GM23338 (cell line): ENCODE results near the gene ROPN1L. TPM values are rescaled to one million over a fixed set of nuclear protein-coding genes. Genes with fewer than 3 reads are reported as not detected.
A peak's percentile ranks its signal among the peaks of the same experiment; 100 is the strongest.

Experiments used
- ATAC-seq: fragments of 200-7000 bp; cut with Tn5 transposase; 3 replicates; pipeline ENCODE4 v1.9.1; 2020
- DNase-seq: peaks from one replicate; pipeline ENCODE4 v3.0.0-alpha.2; 2015; ENCODE audit warnings: low spot score
- H2AFZ ChIP-seq: fragments of 200-600 bp; sonication (generic); 2 replicates; pipeline ENCODE4 v1.8.0; 2016; ENCODE audit warnings: antibody characterized with exemption, mild to moderate bottlenecking, moderate library complexity
- H3F3A ChIP-seq: fragments of 200-600 bp; sonication (generic); replicated peaks from 2 replicates; pipeline ENCODE4 v1.8.0; 2017; ENCODE audit warnings: antibody characterized with exemption, mixed run types, low read depth
- H3K27ac ChIP-seq: fragments of 200-600 bp; sonication (generic); 2 replicates; pipeline ENCODE4 v1.6.1; 2016; ENCODE audit warnings: low read depth
- H3K27me3 ChIP-seq: fragments of 200-600 bp; sonication (generic); 2 replicates; pipeline ENCODE4 v1.8.0; 2016; ENCODE audit warnings: mild to moderate bottlenecking, mixed run types, moderate library complexity; ENCODE audit not compliant: insufficient read depth
- H3K36me3 ChIP-seq: fragments of 200-600 bp; sonication (generic); 2 replicates; pipeline ENCODE4 v1.8.0; 2016; ENCODE audit warnings: mild to moderate bottlenecking; ENCODE audit not compliant: insufficient read depth
- H3K4me1 ChIP-seq: fragments of 200-600 bp; sonication (generic); 2 replicates; pipeline ENCODE4 v1.8.0; 2016; ENCODE audit warnings: mild to moderate bottlenecking, moderate library complexity; ENCODE audit not compliant: insufficient read depth
- H3K4me2 ChIP-seq: fragments of 200-600 bp; sonication (generic); 2 replicates; pipeline ENCODE4 v1.7.1; 2017; ENCODE audit warnings: mixed run types
- H3K4me3 ChIP-seq: fragments of 200-600 bp; sonication (generic); 2 replicates; pipeline ENCODE4 v1.6.1; 2016; ENCODE audit warnings: mixed run types
- H3K79me2 ChIP-seq: fragments of 200-600 bp; sonication (generic); replicated peaks from 2 replicates; pipeline ENCODE4 v1.8.0; 2017; ENCODE audit warnings: mild to moderate bottlenecking; ENCODE audit not compliant: insufficient read depth
- H3K9me2 ChIP-seq: fragments of 200-600 bp; sonication (generic); 2 replicates; pipeline ENCODE4 v1.8.0; 2017; ENCODE audit not compliant: insufficient read depth
- H4K20me1 ChIP-seq: fragments of 200-600 bp; sonication (generic); replicated peaks from 2 replicates; pipeline ENCODE4 v1.8.0; 2017; ENCODE audit warnings: mild to moderate bottlenecking; ENCODE audit not compliant: insufficient read depth
- H3K27ac Mint-ChIP-seq: 2 replicates; pipeline ENCODE4 v1.8.0; 2020; ENCODE audit warnings: inconsistent platforms, mild to moderate bottlenecking, moderate library complexity, mixed read lengths
- H3K27me3 Mint-ChIP-seq: 3 replicates; pipeline ENCODE4 v1.8.0; 2022; ENCODE audit warnings: low read depth, mild to moderate bottlenecking, moderate library complexity, mixed read lengths, inconsistent platforms; ENCODE audit not compliant: insufficient read depth, poor library complexity
- H3K36me3 Mint-ChIP-seq: 3 replicates; pipeline ENCODE4 v1.8.0; 2021; ENCODE audit warnings: low read depth, mild to moderate bottlenecking, inconsistent platforms, moderate library complexity, mixed read lengths
- H3K4me1 Mint-ChIP-seq: 3 replicates; pipeline ENCODE4 v1.8.0; 2020; ENCODE audit warnings: mild to moderate bottlenecking, inconsistent platforms, mixed read lengths
- H3K4me3 Mint-ChIP-seq: 3 replicates; pipeline ENCODE4 v1.8.0; 2021; ENCODE audit warnings: moderate library complexity, mild to moderate bottlenecking, inconsistent platforms, mixed read lengths
- H3K9me3 Mint-ChIP-seq: 3 replicates; pipeline ENCODE4 v1.8.0; 2020; ENCODE audit warnings: moderate library complexity, mild to moderate bottlenecking, inconsistent platforms, mixed read lengths
- CREB1 ChIP-seq: fragments of 250-450 bp; sonication (Bioruptor Pico); IDR thresholded peaks from 2 replicates; pipeline ENCODE4 v1.5.0; 2020; ENCODE audit warnings: low read depth, mild to moderate bottlenecking, moderate library complexity
- CTCF ChIP-seq, 2 experiments: fragments of 200-600 bp in 1 of 2; sonication (generic) in 1 of 2; conservative IDR thresholded peaks; 2 replicates each; pipeline versions ENCODE4 v1.5.1 to v1.6.1; 2016 to 2017; ENCODE audit warnings: antibody characterized with exemption in 2 of 2, low read depth in 2 of 2, mild to moderate bottlenecking in 2 of 2, moderate library complexity in 1 of 2
- EZH2 ChIP-seq: fragments of 200-600 bp; sonication (generic); IDR thresholded peaks from one replicate; pipeline ENCODE4 v1.8.0; 2017; ENCODE audit warnings: antibody characterized with exemption, mild to moderate bottlenecking, low read depth; ENCODE audit not compliant: unreplicated experiment
- EZH2phosphoT487 ChIP-seq: fragments of 200-600 bp; sonication (generic); IDR thresholded peaks from one replicate; pipeline ENCODE4 v1.8.1; 2018; ENCODE audit warnings: antibody characterized with exemption; ENCODE audit not compliant: unreplicated experiment
- JUNB ChIP-seq: IDR thresholded peaks from one replicate; pipeline ENCODE4 v1.6.1; 2016; ENCODE audit warnings: antibody characterized with exemption; ENCODE audit not compliant: unreplicated experiment
- NANOG ChIP-seq: IDR thresholded peaks from 2 replicates; pipeline ENCODE4 v1.6.1; 2016; ENCODE audit warnings: antibody characterized with exemption, borderline replicate concordance
- POLR2AphosphoS5 ChIP-seq: IDR thresholded peaks from 2 replicates; pipeline ENCODE4 v1.6.1; 2016; ENCODE audit warnings: antibody characterized with exemption, low read depth
- STAT1 ChIP-seq: IDR thresholded peaks from one replicate; pipeline ENCODE4 v1.6.1; 2016; ENCODE audit warnings: antibody characterized with exemption; ENCODE audit not compliant: unreplicated experiment
- ZNF114 ChIP-seq: fragments of 250-450 bp; sonication (Bioruptor Pico); IDR thresholded peaks from 2 replicates; pipeline ENCODE4 v1.5.0; 2020; ENCODE audit warnings: mild to moderate bottlenecking, moderate library complexity
- ZNF331 ChIP-seq: fragments of 250-450 bp; sonication (Bioruptor Pico); IDR thresholded peaks from 2 replicates; pipeline ENCODE4 v1.5.0; 2020; ENCODE audit warnings: low read depth, mild to moderate bottlenecking, moderate library complexity
- polyA plus RNA-seq: library from polyadenylated mRNA; unstranded; fragments of >200 nt; fragmentation: Nextera tagmentation; extraction: Ambion mirVana; gene quantifications from 2 replicates; pipeline ENCODE4 v1.2.1, GENCODE V29; 2016
- total RNA-seq: library from RNA; depleted of rRNA; stranded (reverse); fragments of >200 nt; shearing (Covaris generic); gene quantifications from 2 replicates; pipeline ENCODE4 v1.2.3, GENCODE V29; 2014
- TF ChIP-seq, protein P1 (sequence below): IDR thresholded peaks from 2 replicates; pipeline ENCODE4 v1.6.1; 2016; ENCODE audit warnings: antibody characterized with exemption
- TF ChIP-seq, protein P2 (sequence below): IDR thresholded peaks from one replicate; pipeline ENCODE4 v1.6.1; 2018; ENCODE audit warnings: antibody characterized with exemption; ENCODE audit not compliant: unreplicated experiment
- TF ChIP-seq, protein P3 (sequence below): fragments of 250-450 bp; sonication (Bioruptor Pico); IDR thresholded peaks from 2 replicates; pipeline ENCODE4 v1.5.0; 2020; ENCODE audit warnings: mild to moderate bottlenecking, moderate library complexity

The ROPN1L gene
- total and polyA plus RNA-seq, 2 experiments from 2014 or later = 0.57 TPM; not detected in 1

- Mint-ChIP-seq H3K4me1 (peaks cover 4% of the 10 kb centered on the region; the same call in 1 of the 3 replicates), H3K27ac (no peak overlapping the region), H3K36me3 (no peaks in the 10 kb centered on the region), H3K4me3 (peak overlapping the region; percentile 80), H3K9me3 (no peaks in the 10 kb centered on the region), H3K27me3 (peaks cover 13% of the 10 kb centered on the region)
- ATAC-seq (no peak), DNase-seq (no peak)
- H4K20me1 ChIP-seq = peaks cover 3% of the 10 kb centered on the region; the same call in 1 of the 2 replicates
- H3F3A ChIP-seq = peaks cover 14% of the 10 kb centered on the region
- H3K9me2 ChIP-seq = no peaks in the 10 kb centered on the region
- H3K27me3 ChIP-seq = peaks cover 20% of the 10 kb centered on the region
- no peaks in the 10 kb centered on the region for H3K36me3 ChIP-seq
- H2AFZ ChIP-seq = no peak overlapping the region
- H3K27ac ChIP-seq = no peak overlapping the region
- no peaks in the 10 kb centered on the region for H3K79me2 ChIP-seq
- H3K4me1 ChIP-seq = peaks cover 3% of the 10 kb centered on the region; the same call in 1 of the 2 replicates
- H3K4me3 ChIP-seq = peak overlapping the region; percentile 85
- no peak for TF ChIP-seq EZH2phosphoT487
- TF ChIP-seq, protein P1, sequence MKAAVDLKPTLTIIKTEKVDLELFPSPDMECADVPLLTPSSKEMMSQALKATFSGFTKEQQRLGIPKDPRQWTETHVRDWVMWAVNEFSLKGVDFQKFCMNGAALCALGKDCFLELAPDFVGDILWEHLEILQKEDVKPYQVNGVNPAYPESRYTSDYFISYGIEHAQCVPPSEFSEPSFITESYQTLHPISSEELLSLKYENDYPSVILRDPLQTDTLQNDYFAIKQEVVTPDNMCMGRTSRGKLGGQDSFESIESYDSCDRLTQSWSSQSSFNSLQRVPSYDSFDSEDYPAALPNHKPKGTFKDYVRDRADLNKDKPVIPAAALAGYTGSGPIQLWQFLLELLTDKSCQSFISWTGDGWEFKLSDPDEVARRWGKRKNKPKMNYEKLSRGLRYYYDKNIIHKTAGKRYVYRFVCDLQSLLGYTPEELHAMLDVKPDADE = no peak
- TF ChIP-seq, protein P2, sequence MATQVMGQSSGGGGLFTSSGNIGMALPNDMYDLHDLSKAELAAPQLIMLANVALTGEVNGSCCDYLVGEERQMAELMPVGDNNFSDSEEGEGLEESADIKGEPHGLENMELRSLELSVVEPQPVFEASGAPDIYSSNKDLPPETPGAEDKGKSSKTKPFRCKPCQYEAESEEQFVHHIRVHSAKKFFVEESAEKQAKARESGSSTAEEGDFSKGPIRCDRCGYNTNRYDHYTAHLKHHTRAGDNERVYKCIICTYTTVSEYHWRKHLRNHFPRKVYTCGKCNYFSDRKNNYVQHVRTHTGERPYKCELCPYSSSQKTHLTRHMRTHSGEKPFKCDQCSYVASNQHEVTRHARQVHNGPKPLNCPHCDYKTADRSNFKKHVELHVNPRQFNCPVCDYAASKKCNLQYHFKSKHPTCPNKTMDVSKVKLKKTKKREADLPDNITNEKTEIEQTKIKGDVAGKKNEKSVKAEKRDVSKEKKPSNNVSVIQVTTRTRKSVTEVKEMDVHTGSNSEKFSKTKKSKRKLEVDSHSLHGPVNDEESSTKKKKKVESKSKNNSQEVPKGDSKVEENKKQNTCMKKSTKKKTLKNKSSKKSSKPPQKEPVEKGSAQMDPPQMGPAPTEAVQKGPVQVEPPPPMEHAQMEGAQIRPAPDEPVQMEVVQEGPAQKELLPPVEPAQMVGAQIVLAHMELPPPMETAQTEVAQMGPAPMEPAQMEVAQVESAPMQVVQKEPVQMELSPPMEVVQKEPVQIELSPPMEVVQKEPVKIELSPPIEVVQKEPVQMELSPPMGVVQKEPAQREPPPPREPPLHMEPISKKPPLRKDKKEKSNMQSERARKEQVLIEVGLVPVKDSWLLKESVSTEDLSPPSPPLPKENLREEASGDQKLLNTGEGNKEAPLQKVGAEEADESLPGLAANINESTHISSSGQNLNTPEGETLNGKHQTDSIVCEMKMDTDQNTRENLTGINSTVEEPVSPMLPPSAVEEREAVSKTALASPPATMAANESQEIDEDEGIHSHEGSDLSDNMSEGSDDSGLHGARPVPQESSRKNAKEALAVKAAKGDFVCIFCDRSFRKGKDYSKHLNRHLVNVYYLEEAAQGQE = no peak
- TF ChIP-seq CTCF (conservative IDR thresholded peaks at IDR 0.05; ENCODE audit: low read depth in 2 of 2) = no peak
- TF ChIP-seq CREB1 (CRISPR knock-in tag) = no peak
- TF ChIP-seq EZH2 = no peak
- no peak for TF ChIP-seq POLR2AphosphoS5
- no peak for TF ChIP-seq STAT1
- no peak for TF ChIP-seq JUNB
- TF ChIP-seq, protein P3, sequence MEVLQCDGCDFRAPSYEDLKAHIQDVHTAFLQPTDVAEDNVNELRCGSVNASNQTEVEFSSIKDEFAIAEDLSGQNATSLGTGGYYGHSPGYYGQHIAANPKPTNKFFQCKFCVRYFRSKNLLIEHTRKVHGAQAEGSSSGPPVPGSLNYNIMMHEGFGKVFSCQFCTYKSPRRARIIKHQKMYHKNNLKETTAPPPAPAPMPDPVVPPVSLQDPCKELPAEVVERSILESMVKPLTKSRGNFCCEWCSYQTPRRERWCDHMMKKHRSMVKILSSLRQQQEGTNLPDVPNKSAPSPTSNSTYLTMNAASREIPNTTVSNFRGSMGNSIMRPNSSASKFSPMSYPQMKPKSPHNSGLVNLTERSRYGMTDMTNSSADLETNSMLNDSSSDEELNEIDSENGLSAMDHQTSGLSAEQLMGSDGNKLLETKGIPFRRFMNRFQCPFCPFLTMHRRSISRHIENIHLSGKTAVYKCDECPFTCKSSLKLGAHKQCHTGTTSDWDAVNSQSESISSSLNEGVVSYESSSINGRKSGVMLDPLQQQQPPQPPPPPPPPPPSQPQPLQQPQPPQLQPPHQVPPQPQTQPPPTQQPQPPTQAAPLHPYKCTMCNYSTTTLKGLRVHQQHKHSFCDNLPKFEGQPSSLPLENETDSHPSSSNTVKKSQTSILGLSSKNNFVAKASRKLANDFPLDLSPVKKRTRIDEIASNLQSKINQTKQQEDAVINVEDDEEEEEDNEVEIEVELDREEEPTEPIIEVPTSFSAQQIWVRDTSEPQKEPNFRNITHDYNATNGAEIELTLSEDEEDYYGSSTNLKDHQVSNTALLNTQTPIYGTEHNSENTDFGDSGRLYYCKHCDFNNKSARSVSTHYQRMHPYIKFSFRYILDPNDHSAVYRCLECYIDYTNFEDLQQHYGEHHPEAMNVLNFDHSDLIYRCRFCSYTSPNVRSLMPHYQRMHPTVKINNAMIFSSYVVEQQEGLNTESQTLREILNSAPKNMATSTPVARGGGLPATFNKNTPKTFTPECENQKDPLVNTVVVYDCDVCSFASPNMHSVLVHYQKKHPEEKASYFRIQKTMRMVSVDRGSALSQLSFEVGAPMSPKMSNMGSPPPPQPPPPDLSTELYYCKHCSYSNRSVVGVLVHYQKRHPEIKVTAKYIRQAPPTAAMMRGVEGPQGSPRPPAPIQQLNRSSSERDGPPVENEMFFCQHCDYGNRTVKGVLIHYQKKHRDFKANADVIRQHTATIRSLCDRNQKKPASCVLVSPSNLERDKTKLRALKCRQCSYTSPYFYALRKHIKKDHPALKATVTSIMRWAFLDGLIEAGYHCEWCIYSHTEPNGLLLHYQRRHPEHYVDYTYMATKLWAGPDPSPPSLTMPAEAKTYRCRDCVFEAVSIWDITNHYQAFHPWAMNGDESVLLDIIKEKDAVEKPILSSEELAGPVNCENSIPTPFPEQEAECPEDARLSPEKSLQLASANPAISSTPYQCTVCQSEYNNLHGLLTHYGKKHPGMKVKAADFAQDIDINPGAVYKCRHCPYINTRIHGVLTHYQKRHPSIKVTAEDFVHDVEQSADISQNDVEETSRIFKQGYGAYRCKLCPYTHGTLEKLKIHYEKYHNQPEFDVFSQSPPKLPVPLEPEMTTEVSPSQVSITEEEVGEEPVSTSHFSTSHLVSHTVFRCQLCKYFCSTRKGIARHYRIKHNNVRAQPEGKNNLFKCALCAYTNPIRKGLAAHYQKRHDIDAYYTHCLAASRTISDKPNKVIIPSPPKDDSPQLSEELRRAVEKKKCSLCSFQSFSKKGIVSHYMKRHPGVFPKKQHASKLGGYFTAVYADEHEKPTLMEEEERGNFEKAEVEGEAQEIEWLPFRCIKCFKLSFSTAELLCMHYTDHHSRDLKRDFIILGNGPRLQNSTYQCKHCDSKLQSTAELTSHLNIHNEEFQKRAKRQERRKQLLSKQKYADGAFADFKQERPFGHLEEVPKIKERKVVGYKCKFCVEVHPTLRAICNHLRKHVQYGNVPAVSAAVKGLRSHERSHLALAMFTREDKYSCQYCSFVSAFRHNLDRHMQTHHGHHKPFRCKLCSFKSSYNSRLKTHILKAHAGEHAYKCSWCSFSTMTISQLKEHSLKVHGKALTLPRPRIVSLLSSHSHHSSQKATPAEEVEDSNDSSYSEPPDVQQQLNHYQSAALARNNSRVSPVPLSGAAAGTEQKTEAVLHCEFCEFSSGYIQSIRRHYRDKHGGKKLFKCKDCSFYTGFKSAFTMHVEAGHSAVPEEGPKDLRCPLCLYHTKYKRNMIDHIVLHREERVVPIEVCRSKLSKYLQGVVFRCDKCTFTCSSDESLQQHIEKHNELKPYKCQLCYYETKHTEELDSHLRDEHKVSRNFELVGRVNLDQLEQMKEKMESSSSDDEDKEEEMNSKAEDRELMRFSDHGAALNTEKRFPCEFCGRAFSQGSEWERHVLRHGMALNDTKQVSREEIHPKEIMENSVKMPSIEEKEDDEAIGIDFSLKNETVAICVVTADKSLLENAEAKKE (CRISPR knock-in tag) = no peak
- no peak for TF ChIP-seq ZNF331
- no peak for TF ChIP-seq ZNF114
- TF ChIP-seq NANOG = no peak
- peak overlapping the region; percentile 85 for H3K4me2 ChIP-seq
Measured at GRCh38 chr5:10440367-10440990, 1.2 kb upstream of the ROPN1L start.
